Stimulated activated CD4-positive, alpha-beta T cell treated with anti-CD3 and anti-CD28 coated beads, Interleukin-4, amount 100 ng/mL, for 1 hour (primary cell): ENCODE results near the gene MTA2.

Source experiments
- DNase-seq: peaks from one replicate; pipeline ENCODE4 v3.0.0-alpha.2; 2020

The MTA2 gene

DNA sequence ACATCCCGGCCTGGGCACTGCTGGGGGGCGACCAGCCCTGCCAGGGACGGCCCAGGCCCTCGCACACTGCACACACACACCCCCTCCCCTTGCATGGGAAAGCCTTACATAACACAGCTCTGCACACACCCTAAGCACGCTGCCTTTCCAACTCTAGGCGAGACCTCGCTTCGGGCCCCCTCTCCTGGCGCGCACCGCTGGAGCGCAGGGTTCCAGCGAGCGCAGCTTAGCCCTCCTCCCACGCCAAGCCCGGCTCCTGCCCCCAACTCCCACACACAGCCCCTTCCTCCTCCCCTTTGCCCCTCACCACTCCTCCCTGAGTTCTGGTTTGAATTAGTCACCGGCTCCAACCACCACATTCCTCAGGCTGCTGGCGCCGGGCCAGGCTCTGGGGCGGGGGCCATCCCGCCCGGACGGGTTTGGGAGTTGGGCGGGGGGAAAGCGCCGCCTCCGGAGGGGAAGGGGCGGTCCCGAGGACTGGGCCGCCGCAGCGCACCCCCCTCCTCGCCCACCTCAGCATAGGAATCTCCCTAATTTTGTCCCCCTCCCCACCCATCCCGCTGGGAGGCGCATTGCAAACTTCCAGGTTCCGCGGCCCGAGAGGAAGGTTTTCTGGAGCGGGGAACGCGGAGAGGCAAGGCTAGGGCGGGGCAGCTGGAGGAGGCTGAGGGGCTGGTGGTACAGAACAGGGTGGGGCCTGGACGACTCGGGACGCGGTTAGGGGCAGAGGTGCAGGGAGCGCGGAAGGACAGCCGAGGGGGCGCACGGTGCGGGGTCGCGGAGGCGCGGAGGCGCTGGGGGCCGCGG lies 56.0 kb downstream of the MTA2 start:
- DNase-seq, result peak; percentile 59

DNA sequence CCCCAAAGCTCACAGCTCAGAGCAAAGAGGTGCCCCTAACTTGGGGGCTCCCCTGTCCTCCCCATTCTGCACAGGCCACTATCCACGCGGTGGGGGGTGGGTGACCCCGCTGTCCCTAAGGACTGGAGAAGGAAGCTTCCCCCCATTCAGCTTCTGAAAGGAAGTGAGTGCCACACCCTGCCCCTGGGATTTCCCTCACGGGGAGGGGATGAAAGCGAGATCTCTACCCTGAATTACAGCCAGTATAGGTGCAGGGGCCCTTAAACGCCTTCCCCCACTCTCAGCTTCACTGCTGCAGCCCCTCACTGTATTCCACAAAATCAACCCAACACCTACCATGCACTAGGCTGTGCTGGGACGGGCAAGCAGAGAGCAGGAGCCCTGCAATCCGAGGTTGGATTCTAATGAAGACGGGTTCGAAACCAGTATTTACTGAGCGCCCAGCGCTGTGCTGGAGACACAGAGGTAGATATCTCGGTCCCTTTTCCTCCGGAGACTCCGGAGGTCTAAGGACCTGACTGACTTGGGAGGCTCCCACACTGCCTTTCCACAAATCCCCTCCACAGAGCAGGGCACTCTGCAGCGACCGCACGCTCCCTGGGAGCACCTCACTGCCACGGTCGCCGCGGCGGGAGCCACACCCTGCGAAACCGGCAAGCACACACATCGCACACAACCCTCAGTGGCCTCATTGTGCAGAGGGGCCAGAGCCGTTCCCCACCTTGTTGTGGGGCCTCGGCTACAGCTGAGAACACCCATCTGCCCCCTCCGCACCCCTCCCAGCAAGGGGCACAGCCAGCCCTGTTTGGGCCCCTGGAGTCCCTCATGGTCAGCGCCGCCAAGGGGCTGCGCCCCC lies 56.9 kb downstream of the MTA2 start:
- DNase-seq, result peak; percentile 26

DNA sequence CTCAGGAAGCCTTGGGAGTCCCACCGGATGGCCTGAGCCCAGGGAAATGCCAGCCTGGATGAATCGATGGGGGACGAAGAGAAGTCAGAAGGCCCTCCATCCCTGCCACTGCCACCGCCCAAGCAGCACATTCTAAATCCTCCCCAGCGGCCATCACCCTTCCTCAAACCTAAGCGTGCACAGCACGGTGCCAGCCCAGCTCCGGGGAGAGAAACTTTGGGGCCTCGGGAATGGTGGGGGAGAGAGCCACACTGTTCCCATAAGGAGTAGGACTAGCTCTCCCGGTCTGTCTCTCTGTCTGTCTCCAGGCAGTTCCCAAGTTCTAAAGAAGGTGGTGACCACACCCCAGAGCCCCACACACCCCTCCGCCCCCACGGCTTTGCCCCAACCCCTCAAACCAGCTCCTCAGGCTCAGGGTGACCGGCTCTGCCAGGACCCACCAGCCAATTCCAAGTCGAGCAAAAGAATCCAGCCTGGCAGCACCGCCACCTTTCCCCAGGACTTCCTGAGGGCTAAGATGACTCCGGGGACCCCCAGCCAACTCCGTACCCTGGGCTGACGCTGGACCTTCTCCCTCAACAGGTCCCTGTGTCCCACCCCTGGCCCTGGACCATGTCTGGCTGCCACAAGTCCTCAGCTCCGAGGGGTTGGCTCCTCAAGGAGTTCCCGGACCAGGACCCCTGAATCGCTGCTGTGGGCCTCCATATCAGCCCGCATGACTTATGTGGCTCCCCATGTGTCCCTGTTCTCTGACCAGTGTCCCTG lies 57.8 kb downstream of the MTA2 start:
- no peak for DNase-seq
